LNCaP clone FGC (cell line): Measurements from ENCODE around the gene ACTN1.
"Not testable (repeated sequence)": the region's sequence is repeated elsewhere in the genome, so short reads cannot be mapped to it uniquely, and the experiment has no call there.

ENCODE experiments used
- DNase-seq: peaks from one replicate; pipeline ENCODE4 v3.0.0-alpha.2; 2011; ENCODE audit warnings: low read depth
- H3K4me3 ChIP-seq: 2 replicates; pipeline ENCODE4 v1.5.1; 2011; ENCODE audit warnings: mild to moderate bottlenecking, low read depth, low read length, control low read depth
- CTCF ChIP-seq: IDR thresholded peaks from 2 replicates; pipeline ENCODE4 v1.5.1; 2012; ENCODE audit warnings: mild to moderate bottlenecking; ENCODE audit not compliant: control insufficient read depth, insufficient read depth; ENCODE audit errors: extremely low read depth

ACTN1 gene

GRCh38 chr14:68857516-68858070, 121.5 kb downstream of the ACTN1 start:
- H3K4me3 ChIP-seq: no peak overlapping the region
- no peak for DNase-seq
- TF ChIP-seq CTCF: no peak

GRCh38 chr14:68856572-68856971, 122.5 kb downstream of the ACTN1 start:
- H3K4me3 ChIP-seq: no peak overlapping the region
- no peak for DNase-seq
- no peak for TF ChIP-seq CTCF

GRCh38 chr14:68854421-68854820, 124.7 kb downstream of the ACTN1 start:
- no peak for TF ChIP-seq CTCF

GRCh38 chr14:68853749-68854148, 125.4 kb downstream of the ACTN1 start:
- H3K4me3 ChIP-seq: no peak overlapping the region
- no peak for TF ChIP-seq CTCF
- DNase-seq: peak; percentile 58

More at GRCh38 chr14:68854421-68854820, 124.7 kb downstream of the ACTN1 start:
- DNase-seq: no peak
- H3K4me3 ChIP-seq: no peak overlapping the region

GRCh38 chr14:68852493-68852892, 126.6 kb downstream of the ACTN1 start:
- DNase-seq, H3K4me3 ChIP-seq: not testable (repeated sequence)

GRCh38 chr14:68851078-68851477, 128.0 kb downstream of the ACTN1 start:
- TF ChIP-seq CTCF: no peak
- no peak for DNase-seq
- no peak overlapping the region for H3K4me3 ChIP-seq

- H3K4me3 ChIP-seq: no peak overlapping the region
- no peak for DNase-seq
- no peak for TF ChIP-seq CTCF
Observed at GRCh38 chr14:68849416-68849815, 129.7 kb downstream of the ACTN1 start.
